ENCODE data around the gene TOX3. TPM values are rescaled to one million over a fixed set of nuclear protein-coding genes. Genes with fewer than 3 reads are reported as not detected.

The TOX3 gene
- total RNA-seq, 1 experiment from 2014 or later = 20.2 TPM

- no peak overlapping the region for H2BK12ac ChIP-seq (ENCODE audit: insufficient read length, low read depth, low read length)
- H3K23me2 ChIP-seq (ENCODE audit: insufficient read length, low read depth, low read length, poor library complexity, severe bottlenecking) = no peaks in the 10 kb centered on the region
- no peaks in the 10 kb centered on the region for H3K4me1 ChIP-seq (ENCODE audit: insufficient read depth, low read length)
- no peak overlapping the region for H3T11ph ChIP-seq (ENCODE audit: low read length)
- no peaks in the 10 kb centered on the region for H3K27me3 ChIP-seq (ENCODE audit: insufficient read depth, low read length)
- Mint-ChIP-seq H3K9me3 (peaks cover 6 to 7% of the 10 kb centered on the region in 2 experiments), H3K4me3 (no peak overlapping the region), H3K36me3 (ENCODE audit: insufficient read depth in 1 of 3, low read depth in 3 of 3) (peaks cover 2 to 7% (median 3%) of the 10 kb centered on the region in 3 experiments; a peak in 5 of 7 replicates), H3K27me3 (ENCODE audit: low read depth) (no peaks in the 10 kb centered on the region), H3K4me1 (peaks cover 4% of the 10 kb centered on the region in 2 experiments; a peak in 2 of 4 replicates), H3K27ac (no peak overlapping the region)
- H4K20me1 ChIP-seq (ENCODE audit: control insufficient read depth, insufficient read depth, insufficient read length) = no peaks in the 10 kb centered on the region
- H2AK5ac ChIP-seq (ENCODE audit: insufficient read length, low read length) = no peak overlapping the region
- TF ChIP-seq CTCF (conservative IDR thresholded peaks at IDR 0.05) = no peak
- no peak overlapping the region for H4K5ac ChIP-seq (ENCODE audit: insufficient read length, low read depth, low read length)
- no peak overlapping the region for H4K8ac ChIP-seq (replicated peaks; ENCODE audit: insufficient read length, low read depth, low read length)
- H3K18ac ChIP-seq (ENCODE audit: insufficient read length, low read depth, low read length) = no peak overlapping the region
- H3K27ac ChIP-seq (ENCODE audit: insufficient read length, low read depth, low read length) = no peak overlapping the region
- H2BK5ac ChIP-seq (ENCODE audit: insufficient read length, low read length) = no peak overlapping the region
- no peaks in the 10 kb centered on the region for H3K79me1 ChIP-seq (ENCODE audit: insufficient read depth, low read depth, low read length, poor library complexity, severe bottlenecking)
- H3K4me2 ChIP-seq (ENCODE audit: insufficient read depth, insufficient read length, low read length) = no peak overlapping the region
- no peak for DNase-seq
- H2AFZ ChIP-seq (ENCODE audit: low read length) = no peak overlapping the region
- H3K9ac ChIP-seq (ENCODE audit: extremely low read depth, insufficient read length, low read length) = no peak overlapping the region
- no peak overlapping the region for H3K23ac ChIP-seq (ENCODE audit: insufficient read length, low read depth, low read length)
- H3K9me3 ChIP-seq (ENCODE audit: control insufficient read depth, low read depth, low read length) = no peaks in the 10 kb centered on the region
- no peak overlapping the region for H3K4ac ChIP-seq (ENCODE audit: low read depth, low read length)
- H3K79me2 ChIP-seq (ENCODE audit: insufficient read depth, low read length) = no peaks in the 10 kb centered on the region
- no peak overlapping the region for H2BK20ac ChIP-seq (ENCODE audit: low read depth, low read length, poor library complexity, severe bottlenecking)
- no peak overlapping the region for H4K91ac ChIP-seq (ENCODE audit: insufficient read length, low read depth, low read length)
- H3K56ac ChIP-seq (ENCODE audit: insufficient read length, low read depth, low read length) = no peak overlapping the region
- no peak overlapping the region for H2BK120ac ChIP-seq (ENCODE audit: low read depth, low read length, poor library complexity, severe bottlenecking)
- no peak overlapping the region for H3K14ac ChIP-seq (ENCODE audit: insufficient read depth, low read length)
- H2BK15ac ChIP-seq (ENCODE audit: low read depth, low read length) = no peak overlapping the region
- no CpG with 5 or more reads among the region's 3 CpGs for WGBS (ENCODE audit: extremely low coverage, insufficient read length, low lambda C conversion rate)
Measured at GRCh38 chr16:52411011-52411410, 135.9 kb downstream of the TOX3 start.

Measured in H9 (cell line).